ENCODE measurements around the gene RPL39L.

The RPL39L gene

DNA sequence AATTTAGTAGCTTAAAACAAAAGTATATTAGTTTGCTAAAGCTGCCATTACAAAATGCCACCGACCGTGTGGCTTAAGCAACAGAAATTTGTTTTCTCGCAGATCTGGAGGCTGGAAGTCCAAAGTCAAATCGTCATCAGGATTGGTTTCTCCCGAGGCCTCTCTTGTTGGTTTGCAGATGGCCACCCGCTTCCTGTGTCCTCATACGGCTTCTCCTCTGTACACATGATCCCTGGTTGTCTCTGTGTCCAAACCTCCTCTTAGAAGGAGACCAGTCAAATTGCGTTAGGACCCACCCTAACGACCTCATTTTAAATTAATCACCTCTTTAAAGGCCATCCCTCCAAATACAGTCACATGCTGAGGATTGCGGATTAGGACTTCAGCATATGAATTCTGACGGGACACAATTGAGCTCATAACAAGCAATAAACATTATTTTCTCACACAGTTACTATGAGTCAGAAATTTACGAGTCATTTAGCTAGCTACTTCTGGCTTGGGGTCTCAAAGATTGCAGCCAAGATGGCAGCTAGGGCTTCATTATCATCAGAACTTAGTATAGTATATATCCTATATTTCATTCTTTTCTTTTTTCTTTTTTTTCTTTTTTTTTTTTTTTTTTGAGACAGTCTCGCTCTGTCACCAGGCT lies 58.4 kb downstream of the RPL39L start:
- DNase-seq (ENCODE audit: low spot score), result no peak
- in situ Hi-C loops (cut with MboI; ENCODE audit: low sequenced_read_pairs, unreplicated experiment), result no loop called here
- TF ChIP-seq CTCF (IDR thresholded peaks at IDR 0.05; ENCODE audit: borderline replicate concordance, control extremely low read depth, extremely low read depth, insufficient read depth, missing control alignments), result no peak

- in situ Hi-C loops (cut with MboI; ENCODE audit: low sequenced_read_pairs, unreplicated experiment), result no loop called here
- DNase-seq (ENCODE audit: low spot score), result no peak
- no peak for TF ChIP-seq CTCF (IDR thresholded peaks at IDR 0.05; ENCODE audit: borderline replicate concordance, control extremely low read depth, extremely low read depth, insufficient read depth, missing control alignments)
Measured at GRCh38 chr3:187079090-187080022, 59.9 kb downstream of the RPL39L start.

DNA sequence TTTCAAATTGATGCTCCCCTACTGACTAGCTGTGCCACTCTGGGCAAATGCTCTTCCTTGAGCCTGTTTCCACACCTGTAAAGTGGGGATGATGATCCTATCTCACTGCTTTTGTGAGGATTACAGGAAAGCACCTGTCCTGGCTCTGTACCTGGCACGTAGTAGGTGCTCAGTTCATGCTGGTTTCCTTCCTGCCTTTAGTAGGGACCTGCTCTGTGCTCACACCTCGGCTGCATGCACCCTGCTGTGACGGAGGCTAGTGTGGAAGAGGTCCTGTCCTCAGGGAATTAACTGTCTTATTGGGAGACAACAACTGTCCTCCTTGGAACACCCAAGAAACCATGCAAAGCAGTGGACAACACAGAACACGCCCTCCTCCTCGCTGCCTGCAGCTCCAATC lies 61.8 kb downstream of the RPL39L start:
- in situ Hi-C loops (cut with MboI; ENCODE audit: low sequenced_read_pairs, unreplicated experiment), result no loop called here

DNA sequence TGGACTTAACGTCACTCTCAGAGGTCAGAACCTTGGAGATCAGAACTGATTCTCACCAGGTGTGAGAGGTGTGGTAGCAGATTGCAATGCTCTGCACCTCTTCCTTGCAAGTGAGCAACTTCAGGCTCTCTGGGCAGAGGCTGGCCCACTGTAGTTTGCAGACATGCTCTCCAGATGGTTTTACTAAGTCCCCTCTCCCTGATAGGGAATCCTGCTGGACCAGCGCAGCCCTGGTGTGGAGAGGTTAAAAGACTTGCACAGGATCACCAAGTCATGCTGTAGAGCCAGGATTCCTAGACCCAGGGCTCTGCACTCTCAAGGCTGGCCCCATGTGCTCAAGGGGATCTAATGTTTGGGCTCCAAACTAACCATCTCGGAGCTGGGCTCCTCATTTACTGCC lies 62.2 kb downstream of the RPL39L start:
- TF ChIP-seq CTCF (IDR thresholded peaks at IDR 0.05; ENCODE audit: borderline replicate concordance, control extremely low read depth, extremely low read depth, insufficient read depth, missing control alignments), result no peak
- in situ Hi-C loops (cut with MboI; ENCODE audit: low sequenced_read_pairs, unreplicated experiment), result no loop called here
- DNase-seq (ENCODE audit: low spot score), result no peak

More for the DNA sequence above, 61.8 kb downstream of the RPL39L start:
- no peak for DNase-seq (ENCODE audit: low spot score)
- TF ChIP-seq CTCF (IDR thresholded peaks at IDR 0.05; ENCODE audit: borderline replicate concordance, control extremely low read depth, extremely low read depth, insufficient read depth, missing control alignments), result no peak

- TF ChIP-seq CTCF (IDR thresholded peaks at IDR 0.05; ENCODE audit: borderline replicate concordance, control extremely low read depth, extremely low read depth, insufficient read depth, missing control alignments), result no peak
- in situ Hi-C loops (cut with MboI; ENCODE audit: low sequenced_read_pairs, unreplicated experiment), result no loop called here
- no peak for DNase-seq (ENCODE audit: low spot score)
Measured at GRCh38 chr3:187076297-187076696, 63.0 kb downstream of the RPL39L start.

GRCh38 chr3:187074846-187075245 lies 64.5 kb downstream of the RPL39L start:
- TF ChIP-seq CTCF (IDR thresholded peaks at IDR 0.05; ENCODE audit: borderline replicate concordance, control extremely low read depth, extremely low read depth, insufficient read depth, missing control alignments), result no peak
- DNase-seq (ENCODE audit: low spot score), result no peak
- in situ Hi-C loops (cut with MboI; ENCODE audit: low sequenced_read_pairs, unreplicated experiment), result no loop called here
